Motor neuron (in vitro differentiated cells): ENCODE results near the gene DSCAML1. TPM values are rescaled to one million over a fixed set of nuclear protein-coding genes. Genes with fewer than 3 reads are reported as not detected.

ENCODE experiments used
- ATAC-seq, 8 experiments: fragments of 200-7000 bp; cut with Tn5 transposase; replicated peaks in 6 of 8; 2 replicates each; pipeline ENCODE4 v1.8.0; 2021; ENCODE audit warnings: mild to moderate bottlenecking in 8 of 8, moderate library complexity in 8 of 8
- H3K27ac ChIP-seq, 2 donors: fragments of 250-450 bp; sonication (Bioruptor Pico); 2 replicates each; pipeline ENCODE4 v1.9.0; 2021; ENCODE audit warnings: antibody characterized with exemption in 2 of 2, mild to moderate bottlenecking in 2 of 2, moderate library complexity in 1 of 2
- H3K4me1 ChIP-seq, 2 donors: fragments of 250-450 bp; sonication (Bioruptor Pico); replicated peaks in 1 of 2; 2 replicates each; pipeline ENCODE4 v1.6.1; 2021; ENCODE audit warnings: antibody characterized with exemption in 2 of 2, mild to moderate bottlenecking in 2 of 2, moderate library complexity in 1 of 2
- H3K4me3 ChIP-seq, 5 donors: fragments of 250-450 bp; sonication (Bioruptor Pico); 2 replicates each; pipeline ENCODE4 v1.9.0; 2021; ENCODE audit warnings: antibody characterized with exemption in 5 of 5, mild to moderate bottlenecking in 5 of 5, moderate library complexity in 4 of 5
- WGBS, 10 experiments: fragments of 450-650 bp; shearing (Covaris generic); methylation state at CpG; one replicate each; pipeline ENCODE4 v1.0.0; 2022; 5-methylcytosine and 5-hydroxymethylcytosine counted together
- in situ Hi-C, 9 experiments: fragments of 400-800 bp; cut with MboI; loops; one replicate each; pipeline ENCODE4 v1.15.0; 2021; ENCODE audit warnings: low sequenced_read_pairs in 9 of 9, low pct_unique_long_range_greater_than_20kb in 2 of 9; ENCODE audit not compliant: unreplicated experiment in 9 of 9
- total RNA-seq, 8 experiments: library from RNA; unstranded; fragments of 300-600 nt; gene quantifications; 2 replicates each; pipeline versions ENCODE4 v1.2.3 to v1.2.4, GENCODE V29; 2022

Gene DSCAML1
- total RNA-seq, 8 experiments from 2014 or later = 0.08 to 0.71 (median 0.42) TPM; not detected in 2

DNA sequence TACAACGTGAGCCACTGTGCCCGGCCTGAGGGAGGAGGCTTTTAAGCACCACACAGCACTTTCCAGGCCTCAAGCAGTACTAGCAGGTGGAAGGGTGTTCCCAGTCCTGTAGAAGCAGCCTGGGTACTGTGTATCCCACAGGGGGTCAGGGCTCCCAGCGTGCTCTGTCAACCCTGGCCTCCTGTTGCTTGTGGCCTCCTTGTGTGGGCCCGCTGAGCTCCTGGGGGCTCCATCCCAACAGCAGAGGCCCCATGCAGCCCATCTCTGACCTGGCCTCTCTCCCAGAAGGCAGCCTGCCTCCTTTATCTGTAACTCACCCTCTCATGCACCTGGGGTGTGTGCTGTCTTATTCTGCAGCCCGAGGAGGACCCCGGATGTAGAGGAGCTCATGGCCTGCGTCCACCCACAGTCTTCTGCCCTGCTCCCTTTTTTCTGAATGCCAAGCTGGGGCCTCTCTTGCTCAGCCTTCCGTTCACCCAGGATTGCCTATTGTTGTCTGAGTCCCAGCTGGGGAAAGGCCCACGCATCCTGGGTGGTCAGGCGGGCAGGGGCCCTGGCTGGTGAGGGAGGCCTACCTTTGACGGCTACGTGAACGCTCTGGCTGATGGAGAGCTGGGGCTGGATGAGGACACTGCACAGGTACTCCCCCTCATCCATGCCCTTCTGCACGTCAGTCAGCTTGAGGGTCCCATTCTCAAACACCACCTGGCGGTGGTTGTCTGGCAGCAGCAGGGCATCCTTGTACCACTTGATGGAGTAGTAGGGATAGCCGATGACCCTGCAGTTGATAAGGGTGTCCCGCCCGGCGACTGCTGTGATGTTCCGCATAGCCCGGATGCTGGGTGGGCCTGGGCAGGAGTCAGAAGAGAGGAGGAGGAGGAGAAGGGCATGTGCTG lies 280.9 kb downstream of the DSCAML1 start:
- 30 to 90% (median 81%) methylated on average over 1 to 7 of the region's 21 CpGs; no CpG with 5 or more reads in 4 of the 10 experiments for whole genome bisulfite sequencing, 10 experiments
- Histone ChIP-seq H3K4me1 (peaks cover 39 to 44% of the 10 kb centered on the region in 2 donors), H3K27ac (no peak overlapping the region), H3K4me3 (no peak overlapping the region)
- no peak for ATAC-seq
- in situ Hi-C loops = no loop called here

DNA sequence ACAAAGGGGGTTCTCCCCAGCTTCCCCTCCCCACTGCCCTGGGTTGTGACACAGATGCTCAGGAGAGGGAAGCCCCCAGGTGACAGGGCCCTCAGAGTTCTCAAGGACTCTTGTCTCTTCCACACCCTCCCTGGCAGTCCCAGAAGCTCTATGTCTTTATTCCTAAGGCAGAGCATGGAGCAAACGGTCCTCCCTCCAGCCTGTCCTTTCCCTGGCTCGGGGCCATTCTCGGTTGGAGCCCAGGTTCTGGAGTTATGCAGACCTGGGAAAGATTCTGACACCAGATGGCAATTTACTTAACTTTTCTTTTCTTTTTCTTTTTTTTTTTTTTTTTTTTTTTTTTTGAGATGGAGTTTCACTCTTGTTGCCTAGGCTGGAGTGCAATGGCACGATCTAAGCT lies 282.8 kb downstream of the DSCAML1 start:
- peaks cover 44 to 46% of the 10 kb centered on the region in 2 donors for H3K4me1 ChIP-seq
- H3K27ac ChIP-seq = no peak overlapping the region
- no peak overlapping the region for H3K4me3 ChIP-seq
- WGBS, 10 experiments = 19 to 100% (median 60%) methylated on average over 1 to 4 of the region's 4 CpGs; no CpG with 5 or more reads in 4 of the 10 experiments
- in situ Hi-C loops = no loop called here
- no peak for ATAC-seq

DNA sequence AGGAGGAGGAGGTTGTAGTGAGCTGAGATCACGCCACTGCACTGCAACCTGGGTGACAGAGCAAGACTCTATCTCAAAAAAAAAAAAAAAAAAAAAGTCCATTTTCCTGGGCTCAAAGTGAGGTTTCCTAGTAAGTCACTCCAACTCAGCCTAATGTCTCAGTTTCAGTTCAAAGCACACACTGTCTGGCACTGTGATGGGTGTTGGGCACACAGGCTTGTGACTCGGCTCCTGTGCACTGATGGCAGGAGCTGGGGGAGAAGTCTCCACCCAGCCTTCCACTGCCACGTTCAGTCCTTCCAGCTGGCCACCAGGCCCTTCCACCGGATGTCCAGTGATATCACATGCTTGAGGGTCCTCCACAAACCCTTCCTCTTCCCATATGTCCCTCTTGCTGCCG lies 283.4 kb downstream of the DSCAML1 start:
- Histone ChIP-seq H3K4me3 (no peak overlapping the region), H3K27ac (no peak overlapping the region), H3K4me1 (peaks cover 44 to 46% of the 10 kb centered on the region in 2 donors)
- no peak for ATAC-seq
- in situ Hi-C loops = no loop called here
- WGBS, 10 experiments = 20 to 90% (median 75%) methylated on average over 1 to 2 of the region's 5 CpGs; no CpG with 5 or more reads in 6 of the 10 experiments

DNA sequence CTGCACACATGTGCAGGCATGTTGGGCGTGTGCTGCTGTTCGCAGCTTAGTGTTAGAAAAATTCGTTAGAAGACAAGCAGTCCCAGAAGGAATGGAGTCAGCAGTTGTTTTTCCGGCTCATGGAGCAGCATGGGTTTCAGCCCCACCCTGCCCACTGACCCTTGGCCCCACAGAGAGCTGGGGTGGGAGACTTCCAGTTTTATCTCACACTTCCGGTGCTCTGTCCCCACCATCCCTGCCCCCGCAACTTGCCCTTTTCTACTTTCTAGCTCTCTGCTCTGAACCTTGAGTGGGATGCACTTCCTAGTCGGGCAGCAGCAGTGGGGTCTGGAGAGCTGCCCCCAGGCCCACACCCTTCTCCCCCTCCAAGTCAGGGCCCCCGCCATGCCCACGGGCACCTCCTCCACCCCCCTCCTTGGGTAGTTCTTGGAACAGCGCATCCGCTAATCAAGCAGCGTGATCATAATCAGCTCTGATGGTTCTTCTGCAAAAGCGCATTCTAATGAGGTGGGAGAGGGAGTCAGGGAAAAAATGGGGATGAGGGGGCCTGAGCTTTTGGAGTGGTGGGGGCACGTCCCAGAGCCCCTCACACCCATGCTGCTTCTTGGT lies 285.0 kb downstream of the DSCAML1 start:
- Histone ChIP-seq H3K27ac (peak overlapping the region; percentile 31 to 52), H3K4me3 (no peak overlapping the region), H3K4me1 (peaks cover 39 to 44% of the 10 kb centered on the region in 2 donors)
- WGBS, 10 experiments = 0 to 38% methylated on average over 2 to 4 of the region's 14 CpGs; no CpG with 5 or more reads in 8 of the 10 experiments
- ATAC-seq = peak in 6 of 8 experiments; percentile 21 to 57 (median 34)
- in situ Hi-C loops = no loop called here

DNA sequence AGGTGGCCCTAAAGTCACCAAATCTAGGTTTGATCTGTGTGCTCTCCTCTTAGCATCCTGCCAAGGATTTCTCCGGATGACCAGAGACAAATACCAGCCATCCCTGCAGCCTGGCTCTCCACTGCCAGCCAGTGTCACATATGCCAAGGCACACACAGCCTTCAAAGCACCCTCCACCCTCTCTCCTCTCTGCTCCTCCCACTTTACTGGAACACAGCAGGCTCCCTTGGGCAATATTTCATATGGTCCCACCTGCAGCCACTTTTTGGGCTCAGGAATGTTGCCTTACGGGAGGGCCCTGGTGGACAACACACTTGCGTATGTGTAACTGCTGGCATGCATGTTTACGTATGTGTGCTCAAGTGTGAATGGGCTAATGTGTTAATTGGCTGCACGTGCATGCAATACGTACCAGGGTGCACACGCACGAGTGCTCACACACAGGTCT lies 285.5 kb downstream of the DSCAML1 start:
- Histone ChIP-seq H3K4me1 (peaks cover 39 to 44% of the 10 kb centered on the region in 2 donors), H3K27ac (no peak overlapping the region), H3K4me3 (no peak overlapping the region)
- in situ Hi-C loops = no loop called here
- WGBS, 10 experiments = 16 to 90% (median 73%) methylated on average over 1 to 5 of the region's 8 CpGs; no CpG with 5 or more reads in 3 of the 10 experiments
- ATAC-seq = peak in 2 of 8 experiments; percentile 18 to 36

DNA sequence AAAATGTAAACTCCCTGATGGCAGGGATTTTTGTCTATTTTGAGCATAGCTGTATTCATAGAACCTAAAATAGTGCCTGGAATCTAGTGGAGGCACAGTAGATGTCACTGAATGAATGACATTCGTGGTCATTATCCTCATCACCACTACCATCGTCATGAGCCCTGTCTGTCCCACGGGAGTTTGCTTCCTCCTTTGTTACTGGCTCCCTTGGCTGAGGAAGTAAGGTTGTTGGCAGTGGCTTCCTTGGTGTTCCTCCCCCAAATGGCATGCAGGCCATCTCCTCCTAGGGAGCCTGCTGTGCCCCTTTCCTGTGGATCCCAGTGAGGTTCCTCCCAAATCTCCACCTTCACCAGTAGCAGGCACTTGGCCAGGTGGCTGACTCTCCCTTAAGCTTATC lies 286.4 kb downstream of the DSCAML1 start:
- 7 to 96% (median 78%) methylated on average over 1 to 3 of the region's 3 CpGs; no CpG with 5 or more reads in 1 of the 10 experiments for WGBS, 10 experiments
- ATAC-seq = no peak
- in situ Hi-C loops = no loop called here
- no peak overlapping the region for H3K4me3 ChIP-seq
- H3K4me1 ChIP-seq = peaks cover 39 to 44% of the 10 kb centered on the region in 2 donors
- H3K27ac ChIP-seq = no peak overlapping the region

DNA sequence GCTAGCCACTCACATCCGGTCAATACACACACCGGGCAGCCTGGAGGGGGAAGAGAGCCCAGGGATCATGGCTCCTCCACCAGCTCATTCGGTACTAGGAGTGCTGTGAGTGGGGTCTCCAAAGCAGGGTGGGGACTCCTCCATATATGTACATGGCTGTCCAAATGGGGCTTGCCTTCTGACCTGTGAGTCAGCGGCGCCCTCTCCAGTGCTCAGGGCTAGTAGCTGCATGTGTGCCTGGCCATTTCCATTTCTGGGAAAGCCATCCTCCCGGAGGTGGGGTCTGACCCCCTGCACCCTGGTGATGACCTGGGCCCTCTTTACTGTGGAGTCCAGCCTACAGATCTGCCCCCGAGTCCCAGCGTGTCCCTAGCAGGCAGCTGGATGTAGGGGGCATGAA lies 287.5 kb downstream of the DSCAML1 start:
- no peak for ATAC-seq
- WGBS, 10 experiments = 72 to 82% methylated on average over 2 to 3 of the region's 8 CpGs; no CpG with 5 or more reads in 8 of the 10 experiments
- peaks cover 39 to 44% of the 10 kb centered on the region in 2 donors for H3K4me1 ChIP-seq
- no peak overlapping the region for H3K27ac ChIP-seq
- in situ Hi-C loops = no loop called here
- H3K4me3 ChIP-seq = no peak overlapping the region

DNA sequence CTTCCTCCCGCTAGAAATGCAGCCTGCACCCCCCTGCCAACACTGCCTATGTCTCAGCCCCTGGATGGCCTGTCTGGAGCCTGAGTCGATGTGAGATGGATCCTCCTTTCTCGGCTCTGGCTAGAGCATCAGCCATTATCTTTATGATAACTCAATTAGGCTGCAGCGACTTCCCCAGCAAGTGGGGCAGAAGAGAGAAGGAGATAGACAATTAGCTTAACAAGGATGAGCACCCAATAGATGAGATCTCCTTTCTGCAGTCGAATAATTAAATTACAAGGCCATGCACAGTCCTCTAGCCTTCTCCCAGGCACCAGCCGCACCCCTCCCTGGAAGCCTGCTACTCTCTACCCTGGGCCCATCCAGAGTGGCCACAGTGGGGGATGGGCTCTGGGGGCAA lies 290.0 kb downstream of the DSCAML1 start:
- Histone ChIP-seq H3K27ac (no peak overlapping the region), H3K4me3 (no peak overlapping the region), H3K4me1 (peaks cover 38 to 41% of the 10 kb centered on the region in 2 donors)
- WGBS, 10 experiments = 33 to 82% (median 66%) methylated on average over 1 to 5 of the region's 6 CpGs; no CpG with 5 or more reads in 4 of the 10 experiments
- in situ Hi-C loops = no loop called here
- peak in 1 of 8 experiments; percentile 43 for ATAC-seq

DNA sequence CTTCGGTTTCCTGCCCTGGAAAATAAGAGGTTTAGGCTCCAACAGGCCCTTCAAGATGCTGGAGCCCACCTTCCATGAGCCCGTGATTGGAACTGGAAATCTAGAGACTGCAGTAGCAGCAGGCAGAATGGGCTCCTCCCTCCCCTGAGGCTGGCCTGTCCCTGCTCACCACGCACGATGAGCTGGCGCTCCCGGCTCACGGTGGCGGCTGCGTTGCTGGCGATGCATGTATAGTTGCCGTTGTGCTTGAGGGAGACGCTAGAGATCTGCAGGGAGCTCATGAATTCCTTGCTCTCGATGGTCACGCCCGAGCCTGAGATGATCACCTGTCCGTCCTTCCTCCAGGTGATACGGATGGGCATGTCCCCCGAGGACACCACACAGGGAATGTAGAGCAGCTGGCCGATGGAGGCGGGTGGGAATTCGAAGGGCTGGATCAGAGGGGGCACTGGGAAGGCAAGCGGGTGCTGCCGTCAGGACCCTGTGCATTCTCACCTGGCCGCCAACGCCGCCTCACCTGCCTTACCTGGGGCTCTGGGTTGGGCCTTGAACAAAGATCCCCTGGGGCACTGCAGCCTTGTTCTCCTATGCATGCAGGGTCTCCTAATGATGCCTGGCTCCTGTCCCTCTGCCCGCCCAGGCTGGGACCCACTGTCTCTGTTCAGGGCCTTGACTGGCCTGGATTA lies 291.6 kb downstream of the DSCAML1 start:
- WGBS, 10 experiments = 78 to 100% (median 89%) methylated on average over 1 to 18 of the region's 27 CpGs; no CpG with 5 or more reads in 5 of the 10 experiments
- ATAC-seq = no peak

DNA sequence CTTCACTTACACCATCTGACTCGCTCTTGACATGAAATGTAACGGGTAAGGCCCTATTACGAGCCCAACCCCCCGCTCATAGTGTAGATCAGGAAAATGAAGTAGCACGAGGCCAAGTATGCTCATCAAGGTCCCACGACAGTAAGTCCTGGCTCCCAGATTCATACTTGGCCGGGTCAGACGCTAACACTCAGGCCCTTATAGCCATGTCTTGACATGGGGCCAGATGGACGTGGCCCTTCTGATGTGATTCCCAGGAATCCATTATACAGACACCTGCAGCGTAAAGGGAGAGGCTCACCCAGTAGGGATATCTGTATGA lies 294.3 kb downstream of the DSCAML1 start:
- Histone ChIP-seq H3K4me3 (no peak overlapping the region), H3K4me1 (peaks cover 22 to 26% of the 10 kb centered on the region in 2 donors), H3K27ac (no peak overlapping the region)
- 30 to 80% (median 68%) methylated on average over 2 to 10 of the region's 10 CpGs; no CpG with 5 or more reads in 4 of the 10 experiments for WGBS, 10 experiments
- ATAC-seq = no peak
- in situ Hi-C loops = no loop called here

More for the DNA sequence above, 291.6 kb downstream of the DSCAML1 start:
- Histone ChIP-seq H3K27ac (no peak overlapping the region), H3K4me3 (no peak overlapping the region), H3K4me1 (peaks cover 36% of the 10 kb centered on the region in 2 donors)
- in situ Hi-C loops = no loop called here

DNA sequence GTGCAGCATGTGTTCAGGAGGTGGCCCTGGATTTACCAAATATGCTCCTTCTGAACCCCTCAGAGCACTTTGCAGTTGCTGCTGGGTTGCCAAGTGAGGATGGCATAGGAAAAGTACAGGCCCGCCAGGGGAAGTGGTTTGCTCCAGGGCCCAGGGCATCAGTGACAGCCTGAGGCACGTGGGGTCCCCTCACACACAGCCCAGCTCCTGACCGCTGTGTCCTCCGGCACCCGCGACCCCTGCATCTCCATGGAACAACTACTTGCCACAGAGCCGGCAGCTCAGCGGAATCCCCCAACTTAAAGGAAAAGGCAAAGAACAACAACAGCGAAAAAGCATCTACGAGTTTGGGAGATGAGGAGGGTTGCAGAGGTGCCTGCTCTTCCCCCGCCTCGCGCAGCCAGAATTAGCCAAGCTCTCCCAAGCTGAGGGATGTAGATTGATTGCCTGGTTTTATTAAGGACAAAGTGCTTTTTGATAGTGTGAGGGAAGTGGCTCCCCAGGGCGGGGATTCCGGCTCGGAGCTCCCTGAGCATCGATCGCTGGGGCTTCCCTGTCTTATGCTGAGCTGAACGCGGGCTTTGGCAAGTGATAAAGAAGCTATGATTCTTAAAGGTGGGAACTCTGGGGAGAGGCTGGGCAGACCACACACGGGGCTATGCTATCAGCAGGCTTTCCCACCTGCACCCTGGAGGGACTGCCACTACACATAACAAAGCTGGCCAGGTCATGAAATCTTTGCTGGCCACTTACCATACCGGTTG lies 294.8 kb downstream of the DSCAML1 start:
- Histone ChIP-seq H3K27ac (no peak overlapping the region), H3K4me1 (peaks cover 26 to 31% of the 10 kb centered on the region in 2 donors), H3K4me3 (no peak overlapping the region)
- ATAC-seq = peak in 5 of 8 experiments; percentile 77 to 95 (median 87)
- in situ Hi-C loops = no loop called here
- 0 to 83% (median 20%) methylated on average over 1 to 11 of the region's 22 CpGs; no CpG with 5 or more reads in 1 of the 10 experiments for WGBS, 10 experiments

DNA sequence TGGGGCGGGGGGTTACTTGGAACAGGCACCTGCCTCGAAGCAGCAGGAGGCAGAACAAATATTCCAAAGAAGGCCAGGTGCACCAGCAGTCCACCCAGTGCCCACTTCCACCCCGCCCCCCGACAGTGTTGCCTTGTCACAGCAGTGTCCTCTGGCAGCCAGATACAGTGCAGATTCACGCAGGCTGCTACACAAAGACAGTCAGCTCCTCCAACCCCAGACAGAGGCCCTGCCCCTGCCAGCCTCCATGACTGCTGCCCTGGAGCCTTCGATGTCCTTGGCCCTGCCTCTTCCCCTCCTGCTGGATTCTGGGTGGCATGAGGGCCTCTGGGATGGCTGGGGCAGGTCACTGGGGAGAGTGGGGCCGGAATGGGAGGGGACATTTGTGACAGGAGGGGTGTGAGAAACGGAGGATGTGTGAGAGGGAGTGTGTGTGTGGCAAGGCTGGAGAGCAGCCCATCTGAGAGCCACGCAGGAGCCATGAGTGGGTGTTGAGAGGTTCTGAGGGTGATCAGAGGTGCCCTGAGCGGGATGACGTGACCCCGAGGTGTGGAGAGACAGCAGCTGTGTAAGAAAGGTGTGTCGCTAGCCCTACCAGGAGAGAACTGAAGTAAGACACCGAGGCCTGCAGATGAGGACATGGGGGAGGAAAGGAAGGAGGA lies 295.6 kb downstream of the DSCAML1 start:
- peaks cover 29 to 37% of the 10 kb centered on the region in 2 donors for H3K4me1 ChIP-seq
- no peak overlapping the region for H3K4me3 ChIP-seq
- H3K27ac ChIP-seq = no peak overlapping the region
- in situ Hi-C loops = no loop called here
- peak in 5 of 8 experiments; percentile 11 to 57 (median 25) for ATAC-seq
- WGBS, 10 experiments = 26 to 100% (median 76%) methylated on average over 1 to 4 of the region's 14 CpGs; no CpG with 5 or more reads in 4 of the 10 experiments
